Aorta (tissue), 5 donors: ENCODE results near the gene RPS6KA5. TPM values are rescaled to one million over a fixed set of nuclear protein-coding genes. Genes with fewer than 3 reads are reported as not detected.
"Not testable (repeated sequence)": the region's sequence is repeated elsewhere in the genome, so short reads cannot be mapped to it uniquely, and the experiment has no call there.

Experiments used
- ATAC-seq: fragments of 200-7000 bp; cut with Tn5 transposase; one replicate; pipeline ENCODE4 v1.9.1; 2022; ENCODE audit warnings: moderate library complexity; ENCODE audit not compliant: low FRiP score
- DNase-seq, 2 donors: peaks; one replicate each; pipeline ENCODE4 v3.0.0-alpha.2; 2020
- H3K27ac ChIP-seq, 2 donors: one replicate each; pipeline ENCODE4 v1.5.1; 2013; ENCODE audit warnings: low read length in 2 of 2, mild to moderate bottlenecking in 2 of 2, moderate library complexity in 2 of 2, control low read depth in 1 of 2, inconsistent platforms in 1 of 2, low read depth in 1 of 2
- H3K27me3 ChIP-seq, 2 donors: one replicate each; pipeline ENCODE4 v1.6.1; 2013; ENCODE audit warnings: control low read depth in 1 of 2, low read length in 1 of 2, mild to moderate bottlenecking in 1 of 2, moderate library complexity in 1 of 2; ENCODE audit not compliant: insufficient read depth in 2 of 2, control insufficient read depth in 1 of 2
- H3K36me3 ChIP-seq, 2 donors: one replicate each; pipeline ENCODE4 v1.6.1; 2013; ENCODE audit warnings: control low read depth in 1 of 2, low read length in 1 of 2, mild to moderate bottlenecking in 1 of 2; ENCODE audit not compliant: insufficient read depth in 2 of 2, control insufficient read depth in 1 of 2
- H3K4me1 ChIP-seq, 2 donors: one replicate each; pipeline ENCODE4 v1.6.1; 2013; ENCODE audit warnings: low read length in 2 of 2, control low read depth in 1 of 2, mild to moderate bottlenecking in 1 of 2, moderate library complexity in 1 of 2; ENCODE audit not compliant: insufficient read depth in 2 of 2, control insufficient read depth in 1 of 2
- H3K4me3 ChIP-seq, 2 donors: one replicate each; pipeline ENCODE4 v1.5.1; 2013; ENCODE audit warnings: low read length in 2 of 2, control low read depth in 1 of 2, mild to moderate bottlenecking in 1 of 2
- H3K9me3 ChIP-seq: one replicate; pipeline ENCODE4 v1.6.1; 2013; ENCODE audit warnings: mild to moderate bottlenecking, low read length; ENCODE audit not compliant: control insufficient read depth
- WGBS, 2 donors: extraction: QIAGEN DNeasy Blood & Tissue Kit; methylation state at CpG; one replicate each; pipeline ENCODE4 v1.1.7; 2013; 5-methylcytosine and 5-hydroxymethylcytosine counted together
- intact Hi-C, 2 donors: fragments of 100-400 bp; cut with DNase I; formaldehyde crosslinking; loops; one replicate each; pipeline versions ENCODE4 v1.14.2 to v1.15.0; 2022
- polyA plus RNA-seq, 2 donors: library from polyadenylated mRNA; stranded (reverse); fragments of 200-250 nt; gene quantifications; one replicate each; pipeline ENCODE4 v1.2.3, GENCODE V29; 2013
- total RNA-seq, 2 donors: library from RNA; stranded (reverse); fragmentation: NEBNext Ultra II Directional; extraction: Animal tissue kit (Norgen Biotek cat#: 25700); gene quantifications; one replicate each; pipeline ENCODE4 v1.2.1, GENCODE V29; 2021
- donor health status: healthy with polysubstance abuse.
- donor health status: Bipolar disorder and iron deficiency.
- donor health status: DM: no; HTN: no; CAD: no.
- donor health status: DM: no; HTN: no; CAD: no.
- donor health status: DM: yes; HTN: yes; CAD: no.

The RPS6KA5 gene
- total and polyA plus RNA-seq, 4 donors = 1.4 to 10.0 (median 3.0) TPM

DNA sequence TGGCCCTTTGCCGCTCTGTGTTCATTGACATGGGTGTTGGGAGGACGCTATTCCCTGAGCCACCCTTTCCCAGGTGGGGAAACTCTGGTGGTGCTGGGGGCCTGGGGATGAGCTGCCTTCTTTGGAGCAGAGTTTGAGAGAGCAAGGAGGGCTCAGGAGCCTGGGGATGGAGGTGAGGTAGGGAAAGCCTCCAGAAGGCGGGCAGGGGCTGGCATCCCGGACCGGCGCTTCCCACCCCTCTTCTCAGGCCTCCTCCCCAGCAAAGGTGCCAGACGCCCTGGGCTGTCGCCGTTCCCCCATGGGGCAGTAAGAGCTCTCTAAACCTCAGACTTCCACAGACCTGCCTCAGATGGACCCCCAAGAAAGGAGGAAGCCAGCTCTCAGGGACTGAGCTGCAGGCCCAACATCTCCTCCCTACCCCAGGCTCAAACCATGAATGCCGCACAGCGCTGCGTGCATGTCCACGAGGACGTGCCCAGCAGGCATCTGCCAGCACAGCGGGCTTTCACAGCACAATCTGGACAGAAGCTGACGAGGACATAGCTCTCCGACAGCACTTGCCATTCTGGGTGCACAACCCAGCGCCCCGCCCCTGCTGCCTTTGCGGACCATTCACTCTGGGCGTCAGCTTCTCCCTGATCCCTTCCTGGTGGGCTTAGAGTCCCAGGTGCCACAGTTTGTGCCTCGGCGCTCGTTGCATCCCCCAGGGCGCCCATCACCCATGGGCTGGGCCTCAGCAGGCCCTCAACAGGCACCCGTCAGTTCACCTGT, 229.3 kb downstream of the RPS6KA5 start:
- H3K4me3 ChIP-seq = no peak overlapping the region
- DNase-seq (peak; percentile 48 to 69), ATAC-seq (no peak)
- no peaks in the 10 kb centered on the region for H3K4me1 ChIP-seq
- H3K27me3 ChIP-seq = no peaks in the 10 kb centered on the region
- WGBS, 2 donors = 92 to 96% methylated on average over 25 to 26 of the region's 26 CpGs
- H3K36me3 ChIP-seq = no peaks in the 10 kb centered on the region
- no peak overlapping the region for H3K27ac ChIP-seq
- H3K9me3 ChIP-seq = no peaks in the 10 kb centered on the region
- intact Hi-C loops = no loop called here

DNA sequence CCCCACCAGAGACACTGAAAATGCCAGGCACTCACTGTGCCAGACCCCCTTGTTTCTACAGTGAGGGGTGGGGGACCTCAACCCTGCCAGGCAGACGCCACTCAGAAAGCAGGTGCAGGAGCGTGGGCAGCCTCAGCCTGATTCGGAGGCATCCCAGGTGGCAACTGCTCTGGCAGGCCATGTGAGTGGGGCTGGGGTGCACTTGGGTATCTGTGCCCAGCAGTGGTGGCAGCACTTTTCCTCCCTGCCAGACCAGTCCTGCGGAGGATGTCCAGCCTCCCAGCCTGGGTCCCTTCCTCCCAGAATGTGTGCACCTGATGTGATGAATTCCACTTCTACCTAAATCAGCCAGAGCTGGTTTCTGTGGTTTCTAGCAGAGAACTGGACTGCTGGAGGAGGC, 230.8 kb downstream of the RPS6KA5 start:
- no peak overlapping the region for H3K27ac ChIP-seq
- H3K4me1 ChIP-seq = no peaks in the 10 kb centered on the region
- no peak overlapping the region for H3K4me3 ChIP-seq
- DNase-seq = peak; percentile 34 to 65
- WGBS, 2 donors = 99 to 100% methylated on average over 4 of the region's 4 CpGs
- intact Hi-C loops = no loop called here
- H3K9me3 ChIP-seq = no peaks in the 10 kb centered on the region
- no peaks in the 10 kb centered on the region for H3K27me3 ChIP-seq
- no peak for ATAC-seq
- no peaks in the 10 kb centered on the region for H3K36me3 ChIP-seq

DNA sequence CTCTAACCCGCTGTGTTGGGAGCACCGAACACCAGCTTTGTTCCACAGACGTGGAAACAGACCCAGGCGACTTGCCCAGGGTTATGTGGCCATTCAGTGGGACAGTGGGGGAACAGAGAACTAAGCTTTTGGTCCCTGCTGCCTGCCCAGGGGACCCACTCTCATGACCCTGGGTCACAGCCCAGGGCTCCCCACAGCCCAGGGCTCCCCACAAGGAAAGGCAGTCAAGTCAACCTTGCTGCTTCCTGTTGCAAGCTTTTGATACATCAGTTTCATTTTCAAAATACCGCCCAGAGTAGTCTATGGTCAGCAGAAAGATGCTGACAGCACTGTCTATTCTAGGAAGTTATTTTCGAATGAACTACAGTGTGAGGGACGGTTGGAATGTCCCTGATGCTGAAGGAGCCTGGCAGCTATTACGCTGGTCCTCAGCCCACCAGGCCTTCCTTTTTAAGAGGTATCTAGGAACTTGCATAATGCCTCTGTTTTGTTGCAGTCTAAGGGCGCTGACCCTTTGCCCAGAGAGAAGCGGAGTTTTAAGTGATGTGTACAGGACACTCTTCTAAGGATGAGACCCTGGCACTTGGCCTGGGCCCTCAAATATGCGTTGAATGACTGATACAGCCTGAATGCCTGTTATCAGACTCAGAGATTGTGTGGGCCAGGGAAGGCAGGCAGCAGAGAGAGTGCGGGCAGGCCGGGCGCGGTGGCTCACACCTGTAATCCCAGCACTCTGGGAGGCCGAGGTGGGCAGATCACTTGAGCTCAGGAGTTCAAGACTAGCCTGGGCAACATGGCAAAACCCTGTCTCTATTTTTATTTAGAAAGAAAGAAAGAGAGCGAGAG, 231.6 kb downstream of the RPS6KA5 start:
- no peaks in the 10 kb centered on the region for H3K9me3 ChIP-seq
- ATAC-seq (peak; percentile 16), DNase-seq (peak in 1 of 2 donors; percentile 45)
- H3K4me1 ChIP-seq = no peaks in the 10 kb centered on the region
- H3K36me3 ChIP-seq = no peaks in the 10 kb centered on the region
- no peaks in the 10 kb centered on the region for H3K27me3 ChIP-seq
- WGBS, 2 donors = 85 to 86% methylated on average over 17 of the region's 17 CpGs
- no peak overlapping the region for H3K4me3 ChIP-seq
- intact Hi-C loops = no loop called here
- H3K27ac ChIP-seq = no peak overlapping the region

DNA sequence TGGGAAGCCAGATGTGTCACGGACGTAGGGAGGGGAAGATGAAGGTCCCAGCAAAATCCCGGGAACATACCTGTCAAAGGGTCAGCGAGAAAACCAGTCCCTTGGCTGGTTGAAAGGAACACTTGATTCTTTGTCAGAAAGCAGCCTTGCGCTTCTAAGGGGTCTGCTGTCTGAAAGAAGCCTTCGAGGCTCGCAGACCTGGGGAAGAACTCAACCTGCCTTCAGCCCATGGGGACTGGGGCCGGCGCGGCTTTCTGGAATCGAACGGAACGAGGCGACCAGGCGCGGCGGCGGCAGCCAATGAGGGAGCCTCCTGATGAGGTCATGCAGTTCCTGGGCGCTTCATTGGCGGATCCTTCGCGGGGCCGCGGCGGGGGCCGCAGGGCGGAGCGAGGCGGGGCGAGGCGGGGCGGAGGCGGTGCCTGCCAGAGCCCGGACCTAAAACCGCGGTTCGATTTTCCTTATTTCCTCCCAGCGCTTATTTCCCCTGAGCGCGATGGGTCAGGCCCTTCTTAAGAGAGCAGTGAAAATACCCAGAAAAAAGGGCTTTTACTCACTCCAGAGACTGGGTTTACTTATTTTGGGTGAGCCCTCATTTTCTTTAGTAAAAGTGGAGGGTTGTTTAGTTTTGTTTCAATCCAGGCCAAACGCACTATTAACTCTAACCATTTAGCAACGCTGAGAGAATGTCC, 232.4 kb downstream of the RPS6KA5 start:
- Histone ChIP-seq H3K36me3 (no peaks in the 10 kb centered on the region), H3K4me1 (no peaks in the 10 kb centered on the region), H3K27me3 (no peaks in the 10 kb centered on the region), H3K9me3 (no peaks in the 10 kb centered on the region), H3K27ac (no peak overlapping the region), H3K4me3 (peak overlapping the region in 1 of 2 donors; percentile 30)
- peak; percentile 96 to 98 for DNase-seq
- 1 to 2% methylated on average over 32 to 42 of the region's 42 CpGs for WGBS, 2 donors
- peak; percentile 100 for ATAC-seq
- intact Hi-C loops = no loop called here

DNA sequence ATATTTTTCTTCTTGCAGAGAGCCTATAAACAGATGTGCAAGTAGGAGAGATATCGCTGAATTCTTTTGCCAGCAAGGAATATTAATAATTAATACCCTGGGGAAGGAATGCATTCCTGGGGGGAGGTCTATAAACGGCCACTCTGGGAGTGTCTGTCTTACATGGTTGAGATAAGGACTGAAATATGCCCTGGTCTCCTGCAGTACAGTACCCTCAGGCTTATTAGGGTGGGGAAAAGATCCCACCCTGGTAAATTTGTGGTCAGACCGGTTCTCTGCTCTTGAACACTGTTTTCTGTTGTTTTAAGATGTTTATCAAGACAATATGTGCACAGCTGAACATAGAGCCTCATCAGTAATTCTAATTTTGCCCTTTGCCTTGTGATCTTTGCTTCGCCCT, 236.9 kb downstream of the RPS6KA5 start:
- intact Hi-C loops, DNase-seq, H3K27me3 ChIP-seq, H3K9me3 ChIP-seq, H3K27ac ChIP-seq, H3K36me3 ChIP-seq, H3K4me3 ChIP-seq, H3K4me1 ChIP-seq, ATAC-seq: not testable (repeated sequence)
- 62 to 63% methylated on average over 4 of the region's 4 CpGs for WGBS, 2 donors

DNA sequence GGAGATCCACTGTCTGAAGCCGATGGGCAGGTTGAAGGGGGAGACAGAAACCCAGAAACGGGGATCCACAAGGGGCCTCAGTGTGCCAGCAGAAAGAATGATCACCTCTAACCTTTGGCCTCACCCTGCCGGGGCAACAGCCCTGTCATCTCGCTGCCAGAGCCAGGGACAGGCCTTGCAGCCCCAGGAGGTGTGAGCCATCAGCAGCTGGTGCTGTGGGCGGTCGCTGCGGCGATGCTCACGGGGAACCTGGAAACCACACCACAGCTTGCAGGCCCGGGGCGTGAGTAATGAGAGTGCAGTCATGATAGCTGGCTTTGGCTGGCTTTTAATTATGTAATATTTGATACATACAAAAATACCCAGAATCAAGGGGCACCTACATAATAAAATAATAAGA, 239.5 kb downstream of the RPS6KA5 start:
- intact Hi-C loops = no loop called here
- Histone ChIP-seq H3K27me3 (no peaks in the 10 kb centered on the region), H3K36me3 (no peaks in the 10 kb centered on the region), H3K4me3 (no peak overlapping the region), H3K4me1 (no peaks in the 10 kb centered on the region), H3K27ac (no peak overlapping the region), H3K9me3 (peaks cover 1% of the 10 kb centered on the region)
- ATAC-seq (no peak), DNase-seq (no peak)
- WGBS, 2 donors = 74 to 77% methylated on average over 11 of the region's 11 CpGs

DNA sequence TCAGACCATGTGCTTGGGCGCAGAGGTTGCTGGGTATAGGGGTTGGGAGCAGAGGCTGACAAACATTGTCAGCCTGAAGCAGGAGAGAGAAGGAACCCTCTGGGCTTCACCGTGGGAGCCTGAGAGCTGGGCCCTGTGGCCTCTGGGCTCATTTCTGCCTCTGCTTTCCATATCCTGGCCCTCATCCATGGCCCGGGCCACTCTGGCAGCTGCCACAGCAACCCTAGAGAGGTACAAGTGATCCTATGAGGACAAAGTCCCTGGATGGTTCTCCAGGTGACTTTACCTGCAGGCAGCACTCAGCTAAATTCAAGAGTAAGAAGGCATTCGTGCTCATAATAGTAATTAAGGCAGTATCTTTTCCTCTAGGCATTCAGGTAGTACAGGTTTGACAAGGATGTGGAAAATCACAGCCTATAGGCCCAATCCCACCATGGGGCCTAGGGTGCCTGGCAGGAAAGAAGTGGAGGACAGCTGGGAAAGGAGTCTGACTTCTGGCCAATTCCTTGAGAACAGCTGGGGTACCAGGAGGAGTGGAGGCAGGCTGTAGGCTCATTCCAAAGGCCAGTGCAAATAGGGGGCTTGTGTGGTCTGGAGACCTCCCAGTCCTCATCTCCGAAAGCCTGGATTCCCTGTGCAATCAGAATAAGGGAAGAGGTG, 240.6 kb downstream of the RPS6KA5 start:
- intact Hi-C loops = loop anchor here in 1 of 2 donors (5.0 kb wide), 1 partner anchor 63 kb away; no protein-coding TSS in a partner anchor
- no peak overlapping the region for H3K27ac ChIP-seq
- no peaks in the 10 kb centered on the region for H3K36me3 ChIP-seq
- H3K27me3 ChIP-seq = no peaks in the 10 kb centered on the region
- DNase-seq = no peak
- peaks cover 1% of the 10 kb centered on the region for H3K9me3 ChIP-seq
- no peak overlapping the region for H3K4me3 ChIP-seq
- H3K4me1 ChIP-seq = no peaks in the 10 kb centered on the region
- WGBS, 2 donors = 87 to 88% methylated on average over 5 of the region's 5 CpGs
- ATAC-seq = no peak

DNA sequence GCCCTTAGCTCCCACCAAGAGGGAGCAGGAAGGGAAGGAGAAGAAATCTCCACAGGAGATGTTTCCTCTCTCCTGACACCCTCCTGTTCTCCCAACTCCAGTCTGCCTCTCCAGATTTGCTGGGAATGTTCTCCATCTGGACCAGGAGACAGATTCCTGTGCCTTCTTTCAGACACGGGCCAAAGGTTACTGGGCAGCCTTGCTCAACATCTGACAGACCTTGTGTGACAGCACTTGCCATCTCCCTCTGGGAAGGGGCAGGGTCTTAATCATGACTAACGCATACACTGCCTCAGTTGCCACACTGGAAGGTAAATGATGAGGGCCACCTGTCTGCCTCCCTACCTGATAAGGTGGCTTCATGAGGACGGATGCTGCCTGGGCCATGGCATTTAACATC, 241.7 kb downstream of the RPS6KA5 start:
- intact Hi-C loops = loop anchor here in 1 of 2 donors (5.0 kb wide), 1 partner anchor 61 kb away; no protein-coding TSS in a partner anchor
- 92 to 96% methylated on average over 3 of the region's 3 CpGs for WGBS, 2 donors

More for the DNA sequence above, 241.7 kb downstream of the RPS6KA5 start:
- Histone ChIP-seq H3K9me3 (peaks cover 1% of the 10 kb centered on the region), H3K4me1 (no peaks in the 10 kb centered on the region), H3K36me3 (no peaks in the 10 kb centered on the region), H3K4me3 (no peak overlapping the region), H3K27me3 (no peaks in the 10 kb centered on the region), H3K27ac (no peak overlapping the region)
- ATAC-seq (no peak), DNase-seq (no peak)
